ENCODE results near the gene OSER1.

OSER1 gene

DNA sequence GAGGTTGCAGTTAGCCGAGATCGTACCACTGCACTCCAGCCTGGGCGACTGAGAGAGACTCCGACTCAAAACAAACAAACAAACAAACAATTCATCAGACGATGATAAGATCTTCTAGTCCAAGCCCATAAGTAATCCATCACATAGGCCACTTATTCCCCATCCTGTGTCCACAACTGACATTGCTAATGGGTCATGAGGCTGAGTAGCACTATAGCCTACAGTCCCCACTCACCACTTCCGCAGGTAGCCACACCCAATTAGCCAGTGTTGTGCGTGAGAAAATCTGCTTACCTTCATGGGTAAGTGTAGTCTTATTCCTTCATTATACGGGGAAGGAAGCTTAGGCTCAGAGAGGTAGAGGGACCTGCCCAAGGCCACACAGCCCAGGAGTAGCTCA lies 36.7 kb downstream of the OSER1 start:
- DNase-seq, result no peak

DNA sequence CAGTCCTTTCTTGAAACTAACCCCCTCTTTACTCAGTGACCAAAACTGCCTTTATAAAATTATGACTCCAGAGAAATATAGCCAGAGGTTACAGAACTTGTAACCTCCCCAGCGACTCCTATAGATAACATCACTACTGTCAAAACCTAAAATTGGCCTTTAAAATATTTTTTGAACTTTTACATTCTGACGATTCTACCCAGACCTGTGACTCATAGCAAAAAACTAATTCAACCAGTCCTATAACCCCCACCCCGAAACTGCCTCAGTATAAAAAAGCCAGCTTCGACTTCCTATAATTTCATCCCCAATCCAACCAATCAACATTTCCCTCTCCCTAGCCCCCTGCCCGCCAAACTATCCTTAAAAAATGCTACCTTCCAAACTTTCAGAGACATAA lies 37.5 kb downstream of the OSER1 start:
- DNase-seq, result no peak

DNA sequence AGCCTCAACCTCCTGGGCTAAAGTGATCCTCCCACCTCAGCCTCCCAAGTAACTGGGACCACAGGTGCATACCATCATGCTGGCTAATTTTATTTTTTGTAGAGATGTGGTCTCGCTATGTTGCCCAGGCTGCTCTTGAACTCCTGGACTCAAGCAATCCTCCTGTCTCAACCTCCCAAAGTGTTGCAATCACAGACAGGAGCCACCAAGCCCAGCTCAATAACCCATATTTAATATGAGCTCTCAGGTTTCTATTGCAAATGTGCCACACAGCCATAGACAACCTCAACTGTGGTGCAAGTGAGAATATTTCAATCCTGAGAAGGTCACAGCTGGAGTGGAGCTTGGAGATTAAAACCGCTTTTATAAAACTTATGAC lies 38.0 kb downstream of the OSER1 start:
- no peak for DNase-seq

DNA sequence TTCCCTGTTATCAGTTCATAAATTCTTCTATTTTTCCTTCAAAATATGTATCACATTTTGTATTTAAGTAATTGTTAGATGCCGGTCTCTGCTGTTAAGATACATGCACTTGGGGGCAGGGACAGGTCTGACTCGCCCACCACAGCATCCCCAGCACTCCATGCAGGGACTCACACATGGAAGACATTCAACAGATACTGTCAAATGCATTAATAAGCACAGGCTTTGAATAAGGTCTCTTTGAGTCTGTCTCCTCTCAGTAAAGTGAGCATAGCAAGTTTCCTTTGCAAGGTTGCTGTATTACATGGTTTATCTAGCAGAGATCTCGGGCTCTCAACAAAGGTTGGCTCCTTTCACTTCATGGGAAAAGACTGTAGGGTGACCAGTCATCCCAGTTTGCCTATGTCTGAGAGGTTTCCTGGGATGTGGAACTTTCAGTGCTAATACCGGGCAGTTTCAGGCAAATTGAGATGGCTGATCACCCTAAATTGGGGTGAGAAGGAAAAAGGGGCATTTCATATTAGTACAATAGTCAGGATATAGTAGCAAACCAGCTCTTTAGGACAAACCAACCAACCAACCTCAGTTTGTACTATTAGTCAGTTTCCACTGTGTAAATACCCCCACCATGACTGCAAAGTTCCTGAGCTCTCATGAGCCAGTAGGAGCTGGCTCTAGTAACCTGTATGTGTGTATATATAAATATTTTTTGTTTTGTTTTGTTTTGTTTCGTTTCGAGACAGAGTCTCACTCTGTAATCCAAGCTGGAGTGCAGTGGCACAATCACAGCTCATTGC lies 38.6 kb downstream of the OSER1 start:
- no peak for DNase-seq

DNA sequence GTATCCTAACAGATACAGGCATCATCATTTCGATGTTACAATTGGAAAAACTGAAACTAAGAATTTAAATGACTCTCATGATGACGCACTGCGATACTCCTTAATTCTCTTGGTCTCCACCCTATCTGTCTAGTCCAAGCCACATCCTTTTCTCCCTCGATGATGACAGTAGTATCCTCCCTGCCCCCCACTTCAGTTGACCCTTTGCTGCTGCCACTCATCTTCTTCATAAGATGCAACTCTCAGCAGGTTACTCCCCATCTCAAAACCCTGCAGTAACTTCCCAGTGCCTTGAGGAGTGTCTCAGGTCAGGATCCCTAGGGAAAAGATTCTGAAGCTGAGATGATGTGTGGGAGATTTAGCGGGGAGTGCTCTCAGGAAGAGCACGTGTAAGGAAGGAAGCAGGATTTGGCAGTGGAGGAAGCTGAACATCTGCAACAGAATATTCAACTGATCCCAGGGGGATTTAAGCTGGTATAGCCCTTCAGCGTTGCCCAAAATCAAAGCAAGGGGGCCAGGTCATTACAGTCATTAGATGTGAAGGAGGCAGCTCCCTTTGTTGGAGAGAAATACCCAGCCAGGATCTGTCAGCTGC lies 39.7 kb downstream of the OSER1 start:
- no peak for DNase-seq

DNA sequence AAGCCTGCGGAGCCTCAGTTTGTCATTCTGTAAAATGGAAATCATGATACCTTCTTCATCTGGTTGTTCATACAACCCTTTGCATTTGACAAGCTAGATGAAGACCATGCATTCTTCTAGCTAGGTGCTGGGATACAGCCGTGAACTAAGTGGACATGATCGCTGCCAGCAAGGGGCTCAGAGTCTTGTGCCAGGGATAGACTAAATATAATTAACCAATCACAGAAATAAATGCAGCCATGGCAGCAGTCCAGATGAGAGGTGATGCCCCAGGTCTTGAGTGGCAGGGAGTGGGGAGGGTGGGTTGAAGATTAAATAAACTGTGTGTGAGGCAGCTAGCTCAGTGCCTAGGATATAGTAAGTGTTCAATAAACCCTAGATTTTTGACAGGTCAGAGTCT lies 42.8 kb downstream of the OSER1 start:
- no peak for DNase-seq

DNA sequence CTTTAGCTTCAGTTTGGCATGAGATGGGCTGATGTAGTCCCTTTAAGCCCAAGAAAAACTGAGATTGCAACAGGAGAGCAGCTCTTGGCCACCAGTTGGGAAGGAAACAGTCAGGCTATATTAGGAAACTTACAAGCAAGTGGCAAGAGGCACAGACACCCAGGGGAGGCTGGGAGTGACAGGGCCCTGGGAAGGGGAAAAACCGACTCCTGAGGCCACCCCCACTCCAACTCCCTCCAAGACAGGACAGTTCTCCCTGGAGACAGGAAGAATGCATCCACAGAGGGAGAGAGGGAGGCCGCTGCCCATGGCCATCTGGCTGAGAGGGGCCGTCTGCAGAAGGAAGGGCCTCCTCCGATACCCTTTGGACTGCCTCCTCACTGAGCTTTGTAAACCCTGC lies 44.1 kb downstream of the OSER1 start:
- peak in 1 of 14 donors; percentile 6 for DNase-seq

DNA sequence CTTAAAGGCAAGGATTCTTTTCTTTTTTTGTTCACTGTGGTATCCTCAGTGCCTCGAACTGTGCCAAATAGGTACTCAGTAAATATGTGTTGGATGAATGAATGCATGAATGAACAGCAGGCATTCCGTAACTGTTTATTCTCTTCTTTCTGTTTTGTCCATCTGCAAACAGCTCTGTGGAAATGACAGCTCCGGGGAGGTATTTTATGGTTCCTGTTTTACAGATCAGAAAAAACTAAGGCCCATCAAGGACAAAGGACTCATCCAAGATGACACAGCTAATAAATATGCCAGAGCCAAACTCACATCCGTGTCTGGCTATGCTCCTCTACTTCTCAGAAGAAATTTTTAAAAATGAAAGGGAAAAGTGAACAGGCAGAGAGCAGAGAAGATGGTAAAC lies 44.6 kb downstream of the OSER1 start:
- no peak for DNase-seq

DNA sequence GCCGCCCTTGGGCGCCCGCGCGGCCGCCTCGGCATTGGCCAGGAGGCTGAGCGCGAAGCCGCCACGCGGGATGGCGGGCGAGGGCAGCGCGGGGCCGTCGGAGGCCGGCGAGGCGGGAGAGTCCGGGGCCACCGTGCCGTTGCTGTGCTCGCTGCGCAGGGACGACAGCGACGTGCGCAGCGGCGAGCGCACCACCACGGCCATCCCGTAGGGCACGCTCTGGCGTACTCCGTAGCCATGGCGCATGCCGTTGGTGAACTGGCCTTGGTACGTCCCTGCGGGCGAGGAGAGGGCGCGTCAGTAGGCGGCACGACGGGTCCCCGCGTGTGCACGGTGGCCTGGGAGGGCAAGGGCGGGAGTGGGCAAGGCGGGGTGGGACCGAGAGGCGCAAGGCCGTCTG lies 50.4 kb downstream of the OSER1 start:
- no peak for DNase-seq

DNA sequence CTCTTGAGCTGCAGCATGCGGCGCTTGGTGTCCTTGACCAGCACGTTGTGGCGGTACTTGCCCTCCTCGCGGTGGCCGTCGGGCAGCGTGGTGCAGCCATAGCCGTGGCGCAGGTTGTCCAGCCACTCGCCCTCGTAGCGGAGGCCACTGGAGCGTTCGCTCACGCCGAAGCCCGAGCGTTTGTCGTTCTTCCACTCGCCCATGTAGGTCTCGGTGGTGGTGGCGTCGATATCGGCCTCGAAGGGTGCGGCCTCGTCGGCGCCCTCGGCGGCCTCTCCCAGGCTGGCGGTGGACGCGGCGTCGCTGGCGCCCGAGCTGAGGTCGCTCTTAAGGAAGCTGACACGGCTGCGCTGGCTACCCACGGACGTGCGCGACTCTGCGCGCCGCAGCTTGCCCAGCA lies 50.9 kb downstream of the OSER1 start:
- DNase-seq, result no peak

DNA sequence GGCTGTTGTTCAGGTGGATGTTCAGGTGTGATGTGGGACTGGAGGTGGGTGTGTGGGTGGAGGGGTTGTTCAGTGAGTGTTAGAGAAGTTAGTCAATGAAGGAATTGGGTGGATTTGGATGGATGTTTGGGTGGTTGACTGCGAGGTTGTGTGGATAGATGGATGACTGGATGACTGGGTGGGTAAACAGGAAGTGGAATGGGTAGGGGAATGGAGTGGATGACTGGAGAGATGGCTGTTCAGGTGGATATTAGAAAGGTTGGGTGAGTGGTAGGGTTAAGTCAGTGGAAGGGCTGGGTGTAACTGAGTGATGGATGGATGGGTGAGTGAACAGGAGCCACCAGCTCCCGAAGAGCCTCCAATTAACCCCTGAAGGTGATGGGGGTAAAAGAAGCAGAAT lies 51.4 kb downstream of the OSER1 start:
- no peak for DNase-seq

DNA sequence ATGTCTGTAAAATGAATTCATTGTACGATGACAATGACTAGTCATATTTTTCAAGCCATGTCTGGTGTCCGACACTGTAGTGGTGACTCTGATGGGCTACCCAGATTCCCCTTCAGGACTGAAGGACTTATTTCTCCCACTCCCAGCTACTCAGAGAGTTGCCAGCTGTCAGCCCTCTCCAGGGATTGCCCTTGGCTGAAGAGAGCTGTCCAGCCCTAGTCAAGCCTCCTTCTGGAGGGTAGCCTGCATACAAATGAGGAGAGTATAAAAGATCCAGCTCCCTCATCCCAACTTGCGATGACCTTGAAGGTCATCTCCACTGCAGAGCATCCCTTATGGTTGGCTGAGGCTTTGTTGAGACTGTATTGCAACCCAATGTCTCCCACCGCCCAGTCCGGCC lies 53.5 kb downstream of the OSER1 start:
- no peak for DNase-seq

DNA sequence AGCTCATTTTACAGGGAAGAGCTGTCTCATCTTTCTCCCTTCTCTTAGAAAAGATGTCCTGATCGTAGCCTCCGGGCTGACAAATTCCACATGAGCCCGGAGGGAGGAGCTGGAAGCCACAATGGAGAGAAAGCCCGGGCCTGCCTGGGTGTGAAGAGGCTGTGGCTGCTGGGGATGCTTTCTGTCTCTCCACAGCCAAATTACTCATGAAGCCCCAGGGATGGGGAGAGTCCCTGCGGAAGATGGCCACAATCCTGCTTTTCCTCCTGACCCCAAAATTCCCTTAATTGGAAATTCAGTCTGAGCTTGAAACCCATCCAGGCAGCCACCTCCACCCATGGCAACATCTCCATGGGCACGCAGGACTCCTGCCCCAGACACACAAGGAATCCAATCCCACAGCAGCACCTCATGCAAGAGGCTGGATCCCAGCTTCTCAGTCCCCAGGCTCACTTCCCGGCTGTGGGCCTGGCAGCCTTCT lies 56.0 kb downstream of the OSER1 start:
- peak in 1 of 14 donors; percentile 25 for DNase-seq

DNA sequence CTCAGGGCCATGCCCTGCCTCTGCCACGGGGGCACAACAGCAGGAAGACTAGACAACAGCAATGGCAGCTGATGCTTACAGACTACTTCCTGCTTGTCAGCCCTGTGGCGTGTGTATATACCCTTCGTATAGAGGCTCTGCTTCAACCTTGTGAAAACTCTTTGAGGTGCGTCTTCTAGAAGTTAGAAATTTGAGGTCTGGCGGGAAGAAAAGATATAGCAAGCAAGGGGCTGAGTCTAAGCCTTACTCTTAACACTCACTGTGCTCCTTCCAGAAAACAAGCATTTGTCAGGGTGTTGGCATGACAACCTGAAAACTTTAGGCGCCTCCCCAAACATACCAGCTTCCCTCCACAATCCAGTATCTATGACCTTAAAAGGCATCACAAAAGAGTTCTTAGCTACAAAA lies 56.9 kb downstream of the OSER1 start:
- DNase-seq, result no peak

DNA sequence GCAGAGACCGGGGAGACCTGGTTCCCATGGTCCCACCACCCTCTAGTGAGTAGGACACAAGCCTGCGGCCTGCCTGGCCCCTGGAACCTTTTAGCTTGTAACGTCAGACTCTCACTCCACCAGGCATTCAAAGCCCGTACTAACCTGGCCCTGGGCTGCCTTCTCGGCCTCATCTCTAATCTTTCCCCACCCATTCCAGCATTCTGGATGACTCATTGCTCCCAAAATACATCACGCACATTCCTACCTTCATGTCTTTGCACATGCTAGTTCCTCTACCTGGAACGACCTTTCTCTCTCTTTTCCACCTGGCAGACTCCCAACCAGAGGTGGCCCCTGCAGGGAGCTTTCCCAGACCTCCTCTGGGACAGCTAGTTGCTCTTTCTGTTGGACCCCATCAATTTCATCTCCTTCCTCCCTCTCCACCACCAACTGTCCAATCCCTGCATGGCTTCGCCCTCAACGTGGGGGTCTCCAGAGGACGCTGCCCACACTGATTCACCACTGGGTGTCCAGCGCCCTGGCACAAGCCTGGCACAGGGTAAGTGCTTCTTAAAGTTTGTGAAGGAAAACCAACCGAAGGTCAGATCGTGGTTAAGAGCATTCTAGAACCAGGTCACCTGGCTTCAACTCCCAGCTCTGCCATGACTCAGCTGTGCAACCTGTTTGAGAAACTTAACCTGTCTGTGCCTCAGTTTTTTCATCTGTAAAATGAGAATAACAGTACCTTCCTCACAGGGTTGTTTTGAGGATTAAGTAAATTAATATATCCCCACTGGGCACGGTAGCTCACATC lies 58.8 kb downstream of the OSER1 start:
- no peak for DNase-seq

DNA sequence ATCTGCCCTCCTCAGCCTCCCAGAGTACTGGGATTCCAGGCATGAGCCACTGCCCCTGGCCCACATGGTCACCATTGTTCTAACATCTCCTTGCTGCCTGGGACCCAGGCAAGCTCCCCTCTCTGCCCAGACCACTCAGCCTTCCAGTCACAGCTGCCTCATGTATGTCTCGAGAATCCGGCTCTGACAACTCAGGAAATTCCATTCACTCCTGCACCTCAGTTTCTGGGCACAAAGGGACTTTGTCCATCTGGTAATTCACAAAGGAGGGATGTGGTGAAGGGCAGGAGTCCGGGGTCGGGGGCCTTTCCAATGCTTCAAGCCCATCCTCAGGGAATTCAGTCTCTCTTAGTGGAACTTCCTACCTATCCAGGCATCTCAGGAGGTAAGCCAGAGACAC lies 64.3 kb downstream of the OSER1 start:
- no peak for DNase-seq

Data from C1 segment of cervical spinal cord (tissue), 14 donors.